ENCODE measurements around the gene CTPS2.

- TF ChIP-seq EZH2 (IDR thresholded peaks at IDR 0.05; ENCODE audit: insufficient read depth, low read length) (no peak), CTCF (IDR thresholded peaks at IDR 0.05; ENCODE audit: insufficient read depth, low read depth, low read length) (no peak)
These were observed 13.1 kb downstream of the CTPS2 start for GRCh38 chrX:16699389-16699788.
